Transverse colon (tissue), 3 donors: ENCODE measurements around the gene HTRA1.

Experiments
- POLR2A ChIP-seq: fragments of 450-650 bp; IDR thresholded peaks from one replicate; pipeline ENCODE4 v1.6.1; 2016; ENCODE audit warnings: antibody characterized with exemption, mild to moderate bottlenecking, moderate library complexity
- TF ChIP-seq, protein P1 (sequence below), 5 experiments: fragments of 200-600 bp in 3 of 5; fragments of 450-650 bp in 2 of 5; sonication (generic) in 3 of 5; IDR thresholded peaks; 1 replicate in 2 of 5; 2 replicates in 3 of 5; pipeline ENCODE4 v1.5.1; 2016 to 2017; ENCODE audit warnings: antibody characterized with exemption in 5 of 5, inconsistent platforms in 3 of 5, mild to moderate bottlenecking in 2 of 5, moderate library complexity in 1 of 5

GRCh38 chr10:122461367-122461728 lies at the start of gene HTRA1:
- TF ChIP-seq, protein P1, sequence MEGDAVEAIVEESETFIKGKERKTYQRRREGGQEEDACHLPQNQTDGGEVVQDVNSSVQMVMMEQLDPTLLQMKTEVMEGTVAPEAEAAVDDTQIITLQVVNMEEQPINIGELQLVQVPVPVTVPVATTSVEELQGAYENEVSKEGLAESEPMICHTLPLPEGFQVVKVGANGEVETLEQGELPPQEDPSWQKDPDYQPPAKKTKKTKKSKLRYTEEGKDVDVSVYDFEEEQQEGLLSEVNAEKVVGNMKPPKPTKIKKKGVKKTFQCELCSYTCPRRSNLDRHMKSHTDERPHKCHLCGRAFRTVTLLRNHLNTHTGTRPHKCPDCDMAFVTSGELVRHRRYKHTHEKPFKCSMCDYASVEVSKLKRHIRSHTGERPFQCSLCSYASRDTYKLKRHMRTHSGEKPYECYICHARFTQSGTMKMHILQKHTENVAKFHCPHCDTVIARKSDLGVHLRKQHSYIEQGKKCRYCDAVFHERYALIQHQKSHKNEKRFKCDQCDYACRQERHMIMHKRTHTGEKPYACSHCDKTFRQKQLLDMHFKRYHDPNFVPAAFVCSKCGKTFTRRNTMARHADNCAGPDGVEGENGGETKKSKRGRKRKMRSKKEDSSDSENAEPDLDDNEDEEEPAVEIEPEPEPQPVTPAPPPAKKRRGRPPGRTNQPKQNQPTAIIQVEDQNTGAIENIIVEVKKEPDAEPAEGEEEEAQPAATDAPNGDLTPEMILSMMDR (IDR thresholded peaks at IDR 0.05) = no peak
- TF ChIP-seq POLR2A = no peak
